Liver (tissue), 3 donors: ENCODE results near the gene AKT2.
A peak's percentile ranks its signal among the peaks of the same experiment; 100 is the strongest.

Experiments used
- FOXA1 ChIP-seq: IDR thresholded peaks from 2 replicates; pipeline ENCODE4 v1.6.1; 2016; ENCODE audit warnings: antibody characterized with exemption
- RXRA ChIP-seq, 2 donors: IDR thresholded peaks; 2 replicates each; pipeline ENCODE4 v1.6.1; 2017 to 2018; ENCODE audit warnings: antibody characterized with exemption in 2 of 2, mild to moderate bottlenecking in 1 of 2
- TAF1 ChIP-seq: conservative IDR thresholded peaks from 2 replicates; pipeline ENCODE4 v1.6.1; 2016; ENCODE audit warnings: antibody characterized with exemption, mild to moderate bottlenecking
- TF ChIP-seq, protein P1 (sequence below): IDR thresholded peaks from 2 replicates; pipeline ENCODE4 v1.6.1; 2016; ENCODE audit warnings: antibody characterized with exemption
- TF ChIP-seq, protein P2 (sequence below): fragments of 150-350 bp; IDR thresholded peaks from 2 replicates; pipeline ENCODE4 v1.5.1; 2017; ENCODE audit warnings: improper control_type of control experiment, low read depth, low read length; ENCODE audit not compliant: missing input control
- TF ChIP-seq, protein P3 (sequence below): IDR thresholded peaks from 2 replicates; pipeline ENCODE4 v1.6.1; 2016; ENCODE audit warnings: antibody characterized with exemption, mild to moderate bottlenecking
- TF ChIP-seq, protein P4 (sequence below): IDR thresholded peaks from 2 replicates; pipeline ENCODE4 v1.6.1; 2016; ENCODE audit warnings: antibody characterized with exemption
- TF ChIP-seq, protein P5 (sequence below): IDR thresholded peaks from 2 replicates; pipeline ENCODE4 v1.6.1; 2016; ENCODE audit warnings: antibody characterized with exemption
- donor health status: healthy.
- donor health status: healthy.

DNA sequence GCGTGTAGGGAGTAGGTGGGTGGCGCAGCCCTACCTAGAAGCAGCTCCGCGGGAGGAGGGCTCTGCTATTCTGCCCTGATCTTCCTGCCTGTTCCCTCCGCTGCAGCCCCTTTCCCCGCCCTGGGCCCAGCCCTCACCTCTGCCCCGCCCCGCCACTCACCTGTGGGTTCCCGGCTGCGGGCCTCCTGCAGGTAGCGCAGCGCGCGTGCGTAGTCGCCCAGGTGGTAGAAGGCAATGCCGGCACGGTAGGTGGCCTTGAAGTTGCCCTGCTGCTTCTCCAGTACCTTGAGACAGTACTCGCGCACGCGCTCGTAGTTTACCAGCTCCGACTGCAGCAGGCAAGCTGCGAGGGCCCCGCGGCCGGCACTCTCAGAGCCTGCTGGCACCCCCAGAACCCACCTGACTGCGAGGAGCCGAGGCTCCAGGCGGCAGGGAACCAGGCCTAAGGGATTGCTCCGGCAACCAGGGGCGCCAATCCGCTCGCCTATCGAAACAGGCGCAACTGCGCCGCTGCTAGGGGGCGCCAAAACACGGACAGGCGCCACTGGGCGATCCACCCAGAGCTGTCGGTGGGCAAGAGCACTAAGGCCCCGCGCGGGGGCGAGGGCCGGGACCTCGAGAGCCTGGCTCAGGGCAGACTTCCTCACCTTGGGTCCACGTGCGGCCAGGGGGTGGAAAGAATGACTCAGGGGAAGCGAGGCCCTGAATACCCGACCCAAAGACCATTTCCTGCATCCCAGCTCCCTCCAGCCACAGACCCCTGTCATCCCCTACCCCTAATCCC lies 67.9 kb downstream of the AKT2 start:
- TF ChIP-seq, protein P1, sequence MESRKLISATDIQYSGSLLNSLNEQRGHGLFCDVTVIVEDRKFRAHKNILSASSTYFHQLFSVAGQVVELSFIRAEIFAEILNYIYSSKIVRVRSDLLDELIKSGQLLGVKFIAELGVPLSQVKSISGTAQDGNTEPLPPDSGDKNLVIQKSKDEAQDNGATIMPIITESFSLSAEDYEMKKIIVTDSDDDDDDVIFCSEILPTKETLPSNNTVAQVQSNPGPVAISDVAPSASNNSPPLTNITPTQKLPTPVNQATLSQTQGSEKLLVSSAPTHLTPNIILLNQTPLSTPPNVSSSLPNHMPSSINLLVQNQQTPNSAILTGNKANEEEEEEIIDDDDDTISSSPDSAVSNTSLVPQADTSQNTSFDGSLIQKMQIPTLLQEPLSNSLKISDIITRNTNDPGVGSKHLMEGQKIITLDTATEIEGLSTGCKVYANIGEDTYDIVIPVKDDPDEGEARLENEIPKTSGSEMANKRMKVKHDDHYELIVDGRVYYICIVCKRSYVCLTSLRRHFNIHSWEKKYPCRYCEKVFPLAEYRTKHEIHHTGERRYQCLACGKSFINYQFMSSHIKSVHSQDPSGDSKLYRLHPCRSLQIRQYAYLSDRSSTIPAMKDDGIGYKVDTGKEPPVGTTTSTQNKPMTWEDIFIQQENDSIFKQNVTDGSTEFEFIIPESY: no peak
- TF ChIP-seq, protein P2, sequence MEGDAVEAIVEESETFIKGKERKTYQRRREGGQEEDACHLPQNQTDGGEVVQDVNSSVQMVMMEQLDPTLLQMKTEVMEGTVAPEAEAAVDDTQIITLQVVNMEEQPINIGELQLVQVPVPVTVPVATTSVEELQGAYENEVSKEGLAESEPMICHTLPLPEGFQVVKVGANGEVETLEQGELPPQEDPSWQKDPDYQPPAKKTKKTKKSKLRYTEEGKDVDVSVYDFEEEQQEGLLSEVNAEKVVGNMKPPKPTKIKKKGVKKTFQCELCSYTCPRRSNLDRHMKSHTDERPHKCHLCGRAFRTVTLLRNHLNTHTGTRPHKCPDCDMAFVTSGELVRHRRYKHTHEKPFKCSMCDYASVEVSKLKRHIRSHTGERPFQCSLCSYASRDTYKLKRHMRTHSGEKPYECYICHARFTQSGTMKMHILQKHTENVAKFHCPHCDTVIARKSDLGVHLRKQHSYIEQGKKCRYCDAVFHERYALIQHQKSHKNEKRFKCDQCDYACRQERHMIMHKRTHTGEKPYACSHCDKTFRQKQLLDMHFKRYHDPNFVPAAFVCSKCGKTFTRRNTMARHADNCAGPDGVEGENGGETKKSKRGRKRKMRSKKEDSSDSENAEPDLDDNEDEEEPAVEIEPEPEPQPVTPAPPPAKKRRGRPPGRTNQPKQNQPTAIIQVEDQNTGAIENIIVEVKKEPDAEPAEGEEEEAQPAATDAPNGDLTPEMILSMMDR: peak; percentile 26
- TF ChIP-seq, protein P3, sequence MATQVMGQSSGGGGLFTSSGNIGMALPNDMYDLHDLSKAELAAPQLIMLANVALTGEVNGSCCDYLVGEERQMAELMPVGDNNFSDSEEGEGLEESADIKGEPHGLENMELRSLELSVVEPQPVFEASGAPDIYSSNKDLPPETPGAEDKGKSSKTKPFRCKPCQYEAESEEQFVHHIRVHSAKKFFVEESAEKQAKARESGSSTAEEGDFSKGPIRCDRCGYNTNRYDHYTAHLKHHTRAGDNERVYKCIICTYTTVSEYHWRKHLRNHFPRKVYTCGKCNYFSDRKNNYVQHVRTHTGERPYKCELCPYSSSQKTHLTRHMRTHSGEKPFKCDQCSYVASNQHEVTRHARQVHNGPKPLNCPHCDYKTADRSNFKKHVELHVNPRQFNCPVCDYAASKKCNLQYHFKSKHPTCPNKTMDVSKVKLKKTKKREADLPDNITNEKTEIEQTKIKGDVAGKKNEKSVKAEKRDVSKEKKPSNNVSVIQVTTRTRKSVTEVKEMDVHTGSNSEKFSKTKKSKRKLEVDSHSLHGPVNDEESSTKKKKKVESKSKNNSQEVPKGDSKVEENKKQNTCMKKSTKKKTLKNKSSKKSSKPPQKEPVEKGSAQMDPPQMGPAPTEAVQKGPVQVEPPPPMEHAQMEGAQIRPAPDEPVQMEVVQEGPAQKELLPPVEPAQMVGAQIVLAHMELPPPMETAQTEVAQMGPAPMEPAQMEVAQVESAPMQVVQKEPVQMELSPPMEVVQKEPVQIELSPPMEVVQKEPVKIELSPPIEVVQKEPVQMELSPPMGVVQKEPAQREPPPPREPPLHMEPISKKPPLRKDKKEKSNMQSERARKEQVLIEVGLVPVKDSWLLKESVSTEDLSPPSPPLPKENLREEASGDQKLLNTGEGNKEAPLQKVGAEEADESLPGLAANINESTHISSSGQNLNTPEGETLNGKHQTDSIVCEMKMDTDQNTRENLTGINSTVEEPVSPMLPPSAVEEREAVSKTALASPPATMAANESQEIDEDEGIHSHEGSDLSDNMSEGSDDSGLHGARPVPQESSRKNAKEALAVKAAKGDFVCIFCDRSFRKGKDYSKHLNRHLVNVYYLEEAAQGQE: no peak
- TF ChIP-seq RXRA (IDR thresholded peaks at IDR 0.05) (no peak), TAF1 (no peak), FOXA1 (no peak)
- TF ChIP-seq, protein P4, sequence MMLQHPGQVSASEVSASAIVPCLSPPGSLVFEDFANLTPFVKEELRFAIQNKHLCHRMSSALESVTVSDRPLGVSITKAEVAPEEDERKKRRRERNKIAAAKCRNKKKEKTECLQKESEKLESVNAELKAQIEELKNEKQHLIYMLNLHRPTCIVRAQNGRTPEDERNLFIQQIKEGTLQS: no peak
- TF ChIP-seq, protein P5, sequence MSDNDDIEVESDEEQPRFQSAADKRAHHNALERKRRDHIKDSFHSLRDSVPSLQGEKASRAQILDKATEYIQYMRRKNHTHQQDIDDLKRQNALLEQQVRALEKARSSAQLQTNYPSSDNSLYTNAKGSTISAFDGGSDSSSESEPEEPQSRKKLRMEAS: no peak
